ENCODE results near the gene RARG. TPM values are rescaled to one million over a fixed set of nuclear protein-coding genes. Genes with fewer than 3 reads are reported as not detected.
A peak's percentile ranks its signal among the peaks of the same experiment; 100 is the strongest.

Gene RARG
- total RNA-seq, 2 donors from 2014 or later, result 15.5 to 23.5 TPM

GRCh38 chr12:53230108-53230845, 1.7 kb downstream of the RARG start:
- no peaks in the 10 kb centered on the region for H3K36me3 Mint-ChIP-seq

DNA sequence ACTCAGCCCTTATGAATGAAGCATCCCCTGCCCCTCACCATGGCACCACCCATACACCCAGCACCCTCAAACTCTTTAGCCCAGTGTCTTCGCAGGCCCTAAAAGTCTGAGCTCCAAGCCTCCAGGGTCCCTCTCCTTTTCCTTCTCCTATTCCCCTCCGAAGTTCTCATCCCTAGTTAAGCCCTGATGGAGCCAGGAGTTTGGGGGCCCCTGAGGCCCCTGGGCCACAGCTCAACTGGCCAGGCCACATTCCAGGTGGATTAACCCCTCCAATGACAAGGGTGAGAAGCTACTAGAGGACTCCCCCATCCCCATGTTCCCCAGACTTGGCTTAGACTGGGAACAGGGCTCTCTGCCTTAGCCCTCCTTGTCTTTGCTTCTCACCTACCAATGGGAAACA, 2.6 kb downstream of the RARG start:
- DNase-seq (ENCODE audit: low spot score in 2 of 2) (no peak), ATAC-seq (no peak)
- H3K27ac Mint-ChIP-seq, result no peak overlapping the region
- H3K36me3 Mint-ChIP-seq, result no peaks in the 10 kb centered on the region
- H3K9me3 Mint-ChIP-seq, result no peaks in the 10 kb centered on the region

More at GRCh38 chr12:53230108-53230845, 1.7 kb downstream of the RARG start:
- H3K27ac Mint-ChIP-seq, result no peak overlapping the region
- H3K9me3 Mint-ChIP-seq, result no peaks in the 10 kb centered on the region
- ATAC-seq (no peak), DNase-seq (ENCODE audit: low spot score in 2 of 2) (no peak)

GRCh38 chr12:53227836-53228235, 4.2 kb downstream of the RARG start:
- peak in 1 of 2 donors; percentile 17 for ATAC-seq
- Mint-ChIP-seq H3K27ac (peak overlapping the region in 1 of 2 donors; percentile 65), H3K9me3 (no peaks in the 10 kb centered on the region)

GRCh38 chr12:53227341-53227740, 4.7 kb downstream of the RARG start:
- Mint-ChIP-seq H3K27ac (peak overlapping the region in 1 of 2 donors; percentile 65), H3K36me3 (no peaks in the 10 kb centered on the region), H3K9me3 (no peaks in the 10 kb centered on the region)
- DNase-seq (ENCODE audit: low spot score in 2 of 2), result no peak
- ATAC-seq, result no peak

More at GRCh38 chr12:53227836-53228235, 4.2 kb downstream of the RARG start:
- H3K36me3 Mint-ChIP-seq, result no peaks in the 10 kb centered on the region
- DNase-seq (ENCODE audit: low spot score in 2 of 2), result no peak

DNA sequence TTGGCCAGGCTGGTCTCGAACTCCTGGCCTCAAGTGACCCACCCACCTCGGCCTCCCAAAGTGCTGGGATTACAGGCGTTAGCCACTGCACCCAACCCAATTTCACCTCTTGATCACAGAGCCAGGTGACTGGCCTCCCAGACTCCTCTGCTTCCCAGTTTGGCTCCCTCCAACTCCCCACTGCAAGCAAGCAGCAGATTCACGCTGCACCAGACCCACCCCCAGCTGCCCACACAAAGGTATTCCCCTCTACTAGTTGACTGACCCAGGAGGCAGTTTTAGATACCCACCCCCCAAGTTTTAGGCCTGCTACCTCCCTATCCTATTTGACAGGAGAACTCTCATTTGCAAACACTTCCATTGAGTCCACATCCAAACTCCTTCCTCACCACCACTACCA, 5.2 kb downstream of the RARG start:
- no peak for ATAC-seq
- no peaks in the 10 kb centered on the region for H3K36me3 Mint-ChIP-seq
- H3K27ac Mint-ChIP-seq, result no peak overlapping the region
- no peaks in the 10 kb centered on the region for H3K9me3 Mint-ChIP-seq
- no peak for DNase-seq (ENCODE audit: low spot score in 2 of 2)

- ATAC-seq (no peak), DNase-seq (ENCODE audit: low spot score in 2 of 2) (no peak)
- H3K36me3 Mint-ChIP-seq, result no peaks in the 10 kb centered on the region
- no peak overlapping the region for H3K27ac Mint-ChIP-seq
- H3K9me3 Mint-ChIP-seq, result no peaks in the 10 kb centered on the region
Measured at GRCh38 chr12:53225635-53226424, 6.2 kb downstream of the RARG start.

DNA sequence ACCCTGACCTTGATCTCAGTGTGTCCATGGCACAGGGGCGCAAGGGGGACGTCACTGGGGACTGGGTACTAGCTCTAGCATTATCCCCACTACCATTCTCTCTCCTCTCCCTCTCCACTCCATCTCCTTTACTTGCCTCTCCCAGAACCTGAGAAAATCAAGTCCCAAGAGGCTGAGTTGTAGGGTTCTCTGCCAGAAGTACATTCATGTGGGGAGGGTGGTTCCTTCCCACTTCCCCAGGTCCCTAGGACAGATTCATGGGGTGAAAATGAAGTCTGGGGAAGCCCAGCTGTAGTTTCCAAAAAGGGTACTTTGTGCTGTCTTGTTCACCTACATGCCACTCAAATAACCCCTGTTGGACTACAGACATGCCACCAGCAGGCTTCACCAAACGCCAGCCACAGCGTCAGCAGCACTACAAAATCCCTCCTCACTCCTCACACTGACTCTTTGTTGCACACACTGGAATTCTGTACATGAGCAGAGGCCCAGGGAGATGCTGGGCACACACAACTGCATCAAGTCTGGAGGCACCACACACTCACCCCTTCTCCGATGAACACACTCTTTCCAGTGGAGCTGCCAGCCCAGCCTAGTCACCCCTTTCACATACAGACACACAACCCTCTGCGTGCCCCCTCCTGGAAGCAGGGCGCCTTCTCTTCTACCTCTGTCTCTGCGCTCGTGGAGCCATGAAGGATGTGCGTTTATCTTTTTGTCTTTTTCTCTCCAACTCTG, 6.9 kb downstream of the RARG start:
- Mint-ChIP-seq H3K9me3 (no peaks in the 10 kb centered on the region), H3K27ac (peak overlapping the region in 1 of 2 donors; percentile 73), H3K36me3 (no peaks in the 10 kb centered on the region)
- no peak for ATAC-seq
- no peak for DNase-seq (ENCODE audit: low spot score in 2 of 2)

- Mint-ChIP-seq H3K9me3 (no peaks in the 10 kb centered on the region), H3K36me3 (peaks cover 3 to 4% of the 10 kb centered on the region in 2 donors), H3K27ac (peak overlapping the region in 1 of 2 donors; percentile 91)
- no peak for ATAC-seq
- no peak for DNase-seq (ENCODE audit: low spot score in 2 of 2)
Measured at GRCh38 chr12:53224061-53224896, 7.7 kb downstream of the RARG start.

DNA sequence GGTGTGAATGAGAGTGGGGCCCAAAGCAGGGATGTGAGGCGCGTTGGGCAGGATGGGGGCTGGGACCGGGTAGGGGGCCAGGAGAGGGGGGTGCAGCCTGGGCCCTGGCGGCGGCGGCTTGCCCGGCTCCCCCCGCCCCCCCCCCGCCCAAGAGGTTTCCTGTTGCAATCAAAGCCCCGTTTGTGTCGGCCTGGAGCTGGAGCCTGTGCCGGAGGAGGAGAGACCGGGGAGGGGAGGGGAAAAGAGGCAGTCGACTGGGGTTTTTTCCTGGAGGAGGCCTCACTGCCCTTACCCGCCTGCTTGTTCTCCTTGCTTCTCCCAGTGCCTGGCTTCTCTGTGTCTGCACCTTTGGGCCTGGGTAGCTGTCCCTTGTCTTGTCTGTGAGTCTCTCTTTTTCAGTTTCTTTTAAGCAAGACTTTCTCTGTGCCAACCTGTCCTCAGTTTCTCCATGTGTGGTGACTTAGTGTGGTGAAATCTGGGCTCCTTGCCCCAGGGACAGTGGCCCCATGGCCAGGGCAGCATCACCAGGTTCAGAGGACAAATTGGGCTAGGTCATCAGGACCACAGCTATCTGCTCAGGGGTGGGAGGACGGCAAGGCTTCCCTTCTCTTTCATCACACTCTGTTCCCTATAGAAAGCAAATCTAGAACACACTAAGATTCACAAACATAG, 8.5 kb downstream of the RARG start:
- no peak for ATAC-seq
- DNase-seq (ENCODE audit: low spot score in 2 of 2), result no peak

DNA sequence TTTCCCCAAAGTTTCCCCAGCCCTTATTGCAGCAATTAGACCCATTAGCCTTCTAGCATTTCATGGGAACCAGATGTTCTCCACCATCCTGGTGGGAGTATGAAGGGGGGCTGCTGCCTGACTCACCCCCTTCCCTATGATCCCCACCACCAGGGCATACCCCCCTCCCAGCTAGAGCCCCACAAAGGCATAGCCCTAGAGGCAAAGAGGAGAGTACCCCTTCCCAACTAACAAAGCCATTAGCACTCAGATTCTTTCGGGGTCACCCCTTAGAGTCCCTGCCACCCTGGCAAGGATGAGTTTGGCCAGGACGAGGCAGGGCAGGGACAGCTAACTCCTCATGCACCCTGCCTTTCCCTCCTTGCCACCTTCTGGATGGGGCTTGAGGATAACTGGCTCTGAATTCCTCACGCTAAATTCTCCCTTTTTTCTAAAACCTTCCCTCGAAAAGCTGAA, 9.2 kb downstream of the RARG start:
- no peak overlapping the region for H3K27ac Mint-ChIP-seq
- no peaks in the 10 kb centered on the region for H3K9me3 Mint-ChIP-seq
- ATAC-seq (no peak), DNase-seq (ENCODE audit: low spot score in 2 of 2) (no peak)
- peaks cover 6 to 8% of the 10 kb centered on the region in 2 donors for H3K36me3 Mint-ChIP-seq

More for the DNA sequence above, 8.5 kb downstream of the RARG start:
- no peaks in the 10 kb centered on the region for H3K9me3 Mint-ChIP-seq
- peaks cover 6 to 8% of the 10 kb centered on the region in 2 donors for H3K36me3 Mint-ChIP-seq
- peak overlapping the region in 1 of 2 donors; percentile 91 for H3K27ac Mint-ChIP-seq

DNA sequence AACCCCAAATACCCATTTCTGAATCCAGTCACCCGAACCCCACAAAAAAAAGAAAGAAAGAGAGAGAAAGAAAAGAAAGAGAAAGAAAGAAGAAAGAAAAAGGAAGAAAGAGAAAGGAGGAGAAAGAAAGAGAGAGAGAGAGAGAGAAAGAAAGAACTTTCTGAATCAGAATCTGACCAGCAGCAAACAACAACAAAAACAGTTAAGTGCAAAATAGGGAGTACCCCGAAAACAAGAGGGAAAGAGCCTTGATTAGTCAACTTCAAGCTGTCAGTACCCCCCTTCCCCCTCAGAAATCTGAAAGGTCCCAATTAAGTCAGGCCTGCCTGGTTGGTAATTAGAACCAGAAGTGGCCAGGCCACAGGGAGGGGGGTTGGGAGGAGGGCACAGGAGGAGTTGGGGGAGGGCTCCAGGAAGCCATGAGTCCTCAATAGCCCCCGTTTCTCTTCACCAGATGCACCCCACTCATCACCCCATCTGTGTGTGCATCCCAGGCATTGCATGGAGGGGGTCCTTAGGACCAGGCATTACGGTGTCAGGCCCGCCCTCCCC, 9.8 kb downstream of the RARG start:
- peak overlapping the region; percentile 9 to 22 for H3K27ac Mint-ChIP-seq
- DNase-seq (ENCODE audit: low spot score in 2 of 2) (no peak), ATAC-seq (no peak)
- peaks cover 6 to 8% of the 10 kb centered on the region in 2 donors for H3K36me3 Mint-ChIP-seq
- H3K9me3 Mint-ChIP-seq, result no peaks in the 10 kb centered on the region

- Mint-ChIP-seq H3K9me3 (no peaks in the 10 kb centered on the region), H3K36me3 (peaks cover 6 to 8% of the 10 kb centered on the region in 2 donors), H3K27ac (peak overlapping the region; percentile 81 to 98)
- peak in 1 of 2 donors; percentile 49 for DNase-seq (ENCODE audit: low spot score in 2 of 2)
- ATAC-seq, result peak; percentile 14 to 19
Measured at GRCh38 chr12:53221203-53222080, 10.6 kb downstream of the RARG start.

GRCh38 chr12:53220694-53221202, 11.3 kb downstream of the RARG start:
- H3K27ac Mint-ChIP-seq, result peak overlapping the region; percentile 81 to 98

GRCh38 chr12:53219956-53220693, 11.9 kb downstream of the RARG start:
- no peaks in the 10 kb centered on the region for H3K9me3 Mint-ChIP-seq
- peaks cover 6 to 8% of the 10 kb centered on the region in 2 donors for H3K36me3 Mint-ChIP-seq
- peak overlapping the region; percentile 85 to 91 for H3K27ac Mint-ChIP-seq
- peak; percentile 15 to 65 for ATAC-seq
- peak in 1 of 2 donors; percentile 79 for DNase-seq (ENCODE audit: low spot score in 2 of 2)

More at GRCh38 chr12:53220694-53221202, 11.3 kb downstream of the RARG start:
- DNase-seq (ENCODE audit: low spot score in 2 of 2) (peak; percentile 83 to 84), ATAC-seq (peak; percentile 54 to 77)
- H3K36me3 Mint-ChIP-seq, result peaks cover 6 to 8% of the 10 kb centered on the region in 2 donors
- no peaks in the 10 kb centered on the region for H3K9me3 Mint-ChIP-seq

Measured in activated naive CD4-positive, alpha-beta T cell treated with anti-CD3 and anti-CD28 coated beads, Interleukin-2, amount 50 U/mL, for 72 hours (primary cell).